Loucy (cell line): ENCODE results near the gene GRB2.

Experiments
- CTCF ChIP-seq: fragments of 200-600 bp; sonication (generic); conservative IDR thresholded peaks from 2 replicates; pipeline ENCODE4 v1.5.1; 2014; ENCODE audit warnings: mild to moderate bottlenecking, antibody characterized with exemption, low read length
- EZH2phosphoT487 ChIP-seq: fragments of 200-600 bp; IDR thresholded peaks from 2 replicates; pipeline ENCODE4 v1.6.1; 2018; ENCODE audit warnings: antibody characterized with exemption, mild to moderate bottlenecking, moderate library complexity, borderline replicate concordance

DNA sequence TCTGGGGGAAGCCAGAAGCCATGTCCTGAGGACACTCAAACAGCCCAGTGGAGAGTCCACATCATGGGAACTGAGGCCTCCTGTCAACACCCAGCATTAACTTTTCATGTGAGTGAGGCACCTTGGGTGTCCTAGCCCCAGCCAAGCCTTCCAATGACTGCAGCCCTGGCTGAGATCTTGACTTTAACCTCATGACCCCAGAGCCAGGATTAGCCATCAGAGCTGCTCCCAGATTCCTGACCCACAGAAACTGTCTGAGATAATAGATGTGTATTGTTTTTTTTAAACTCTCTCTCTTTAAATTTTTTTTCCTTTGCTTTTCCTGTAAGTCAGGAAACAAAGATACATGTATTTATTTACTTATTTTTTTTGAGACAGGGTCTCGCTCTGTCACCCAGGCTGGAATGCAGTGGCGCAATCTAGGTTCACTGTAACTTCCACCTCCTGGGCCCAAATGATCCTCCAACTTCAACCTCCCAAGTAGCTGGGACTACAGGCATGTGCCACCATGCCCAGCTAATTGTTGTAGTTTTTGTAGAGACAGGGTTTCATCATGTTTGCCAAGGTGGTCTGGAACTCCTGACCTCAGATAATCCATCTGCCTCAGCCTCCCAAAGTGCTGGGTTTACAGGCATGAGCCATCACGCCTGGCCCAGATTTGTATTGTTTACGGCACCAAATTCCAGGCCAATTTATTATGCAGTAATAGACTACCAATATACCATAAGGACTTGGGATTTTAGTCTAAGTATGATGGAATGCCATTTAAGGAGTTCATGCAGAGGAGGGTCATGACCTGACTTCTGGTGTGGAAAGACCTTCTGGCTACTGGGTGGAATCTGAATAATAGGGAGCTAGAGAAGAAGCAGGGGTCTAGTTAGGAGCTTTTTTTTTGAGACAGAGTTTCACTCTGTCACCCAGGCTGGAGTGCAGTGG, 37.0 kb upstream of the GRB2 start:
- TF ChIP-seq CTCF = no peak
- TF ChIP-seq EZH2phosphoT487 = no peak
